Caco-2 (cell line): Measurements from ENCODE around the gene NECTIN1. TPM values are rescaled to one million over a fixed set of nuclear protein-coding genes. Genes with fewer than 3 reads are reported as not detected.
A peak's percentile ranks its signal among the peaks of the same experiment; 100 is the strongest.

ENCODE experiments used
- BruUV-seq: library from RNA; stranded (reverse); fragments of 400-500 nt; replicated peaks from 2 replicates; lab custom pipeline; 2021; lab: Mats Ljungman, UMichigan
- CTCF ChIA-PET: fragments of 300-600 bp; sonication (Branson Sonifier 250); formaldehyde crosslinking; loops from one replicate; lab custom pipeline; 2022; ENCODE audit warnings: antibody characterized with exemption; lab: Charles Lee
- POLR2A ChIA-PET: fragments of 300-600 bp; sonication (Branson Sonifier 250); formaldehyde crosslinking; loops from one replicate; lab custom pipeline; 2022; ENCODE audit warnings: antibody characterized with exemption; lab: Charles Lee
- DNase-seq, 2 experiments: peaks; one replicate each; pipeline versions ENCODE4 v3.0.0 to v3.0.0-alpha.2; 2020 to 2022
- H3K27me3 ChIP-seq: replicated peaks from 2 replicates; pipeline ENCODE4 v1.6.0; 2011; ENCODE audit warnings: low read length; ENCODE audit not compliant: control insufficient read depth, insufficient read depth
- H3K36me3 ChIP-seq: 2 replicates; pipeline ENCODE4 v1.5.1; 2011; ENCODE audit warnings: low read length; ENCODE audit not compliant: control insufficient read depth, insufficient read depth
- H3K4me1 ChIP-seq: fragments of 250-450 bp; sonication (Bioruptor Pico); 2 replicates; pipeline ENCODE4 v1.5.1; 2020; ENCODE audit warnings: mild to moderate bottlenecking
- H3K4me3 ChIP-seq: 2 replicates; pipeline ENCODE4 v1.5.1; 2011; ENCODE audit warnings: low read depth, mild to moderate bottlenecking, control low read depth, low read length
- H3K9me3 ChIP-seq: fragments of 250-450 bp; sonication (Bioruptor Pico); 2 replicates; pipeline ENCODE4 v1.5.1; 2020; ENCODE audit warnings: mild to moderate bottlenecking, moderate library complexity
- H3K27ac Mint-ChIP-seq: one replicate; pipeline ENCODE4 v1.8.0; 2022; ENCODE audit warnings: mixed read lengths; ENCODE audit not compliant: unreplicated experiment
- H3K27me3 Mint-ChIP-seq: one replicate; pipeline ENCODE4 v1.8.0; 2022; ENCODE audit warnings: mixed read lengths; ENCODE audit not compliant: insufficient read depth, unreplicated experiment
- H3K36me3 Mint-ChIP-seq: one replicate; pipeline ENCODE4 v1.8.0; 2022; ENCODE audit warnings: mild to moderate bottlenecking, mixed read lengths; ENCODE audit not compliant: insufficient read depth, unreplicated experiment
- H3K4me1 Mint-ChIP-seq: one replicate; pipeline ENCODE4 v1.8.0; 2022; ENCODE audit warnings: low read depth, mixed read lengths; ENCODE audit not compliant: unreplicated experiment
- H3K4me3 Mint-ChIP-seq: one replicate; pipeline ENCODE4 v1.8.0; 2022; ENCODE audit warnings: mild to moderate bottlenecking, moderate library complexity, mixed read lengths; ENCODE audit not compliant: unreplicated experiment
- H3K9me3 Mint-ChIP-seq: one replicate; pipeline ENCODE4 v1.8.0; 2022; ENCODE audit warnings: mixed read lengths; ENCODE audit not compliant: unreplicated experiment
- intact Hi-C: fragments of 100-400 bp; cut with micrococcal nuclease; formaldehyde crosslinking; loops from one replicate; pipeline ENCODE4 v1.10.0; 2022; ENCODE audit not compliant: unreplicated experiment
- total RNA-seq: library from RNA; stranded (reverse); gene quantifications from 2 replicates; pipeline ENCODE4 v1.2.3, GENCODE V29; 2022
- TF ChIP-seq, protein P1 (sequence below), 2 experiments: fragments of 200-600 bp in 1 of 2; IDR thresholded peaks; 1 replicate in 1 of 2; 2 replicates in 1 of 2; pipeline versions ENCODE4 v1.5.1 to v1.8.0; 2011 to 2022; ENCODE audit warnings: antibody characterized with exemption in 1 of 2, control low read depth in 1 of 2, inconsistent platforms in 1 of 2, low read depth in 1 of 2, low read length in 1 of 2, mild to moderate bottlenecking in 1 of 2, moderate library complexity in 1 of 2; ENCODE audit not compliant: insufficient read depth in 1 of 2, severe bottlenecking in 1 of 2, unreplicated experiment in 1 of 2

The NECTIN1 gene
- total RNA-seq, 1 experiment from 2014 or later = 60.1 TPM

DNA sequence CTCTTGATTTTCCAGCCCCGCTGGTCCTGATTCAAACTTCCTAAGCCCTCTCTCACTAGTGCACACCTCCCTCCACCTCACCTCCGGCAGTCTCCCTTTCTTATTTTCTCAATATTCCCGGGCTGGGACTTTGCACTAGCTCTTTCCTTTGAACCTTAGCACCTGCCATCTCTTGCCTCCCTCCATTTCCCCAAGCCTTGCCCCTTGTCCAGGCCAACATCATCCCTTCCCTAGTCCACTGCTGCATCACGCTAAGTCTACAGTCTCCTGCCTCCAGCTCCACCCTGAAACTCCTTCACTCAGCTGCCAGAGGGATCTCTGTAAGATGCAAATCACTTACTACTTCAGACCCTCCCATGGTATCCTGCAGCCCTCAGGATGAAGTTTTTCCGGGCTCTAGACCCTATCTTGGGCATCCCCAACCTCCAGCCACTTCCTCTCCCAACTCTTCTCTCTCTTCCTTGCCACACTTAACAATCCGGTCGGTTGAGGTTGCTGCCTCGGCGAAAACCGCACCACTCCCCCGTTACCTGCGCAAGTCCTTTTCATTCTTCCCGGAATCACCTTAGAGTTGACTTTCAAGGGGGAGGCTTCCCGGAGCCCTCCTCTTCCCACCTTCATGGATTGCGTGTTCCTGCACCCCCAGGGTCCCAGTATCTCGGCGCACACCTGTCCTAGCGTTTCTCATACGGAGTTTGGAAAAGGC is 42.7 kb downstream of the NECTIN1 start:
- H3K9me3 ChIP-seq = no peaks in the 10 kb centered on the region
- no TSS peak for BruUV-seq
- no peak overlapping the region for H3K4me3 Mint-ChIP-seq
- no peak for DNase-seq
- ChIA-PET POLR2A (interaction anchor here (1.0 kb wide), 1 partner anchor 43 kb away, joined by 3 read pairs; the partner anchor contains the start of gene NECTIN1), CTCF (interaction anchor here (0.9 to 1.3 kb wide), 3 partner anchors 27 to 42 kb away, joined by 3 to 4 read pairs (median 3); partner anchors contain the start of gene NECTIN1)
- peaks cover 8% of the 10 kb centered on the region; the same call in 1 of the 2 replicates for H3K4me1 ChIP-seq
- H3K4me1 Mint-ChIP-seq = no peaks in the 10 kb centered on the region
- H3K36me3 ChIP-seq = no peaks in the 10 kb centered on the region
- H3K27me3 Mint-ChIP-seq = no peaks in the 10 kb centered on the region
- intact Hi-C loops = no loop called here
- TF ChIP-seq, protein P1, sequence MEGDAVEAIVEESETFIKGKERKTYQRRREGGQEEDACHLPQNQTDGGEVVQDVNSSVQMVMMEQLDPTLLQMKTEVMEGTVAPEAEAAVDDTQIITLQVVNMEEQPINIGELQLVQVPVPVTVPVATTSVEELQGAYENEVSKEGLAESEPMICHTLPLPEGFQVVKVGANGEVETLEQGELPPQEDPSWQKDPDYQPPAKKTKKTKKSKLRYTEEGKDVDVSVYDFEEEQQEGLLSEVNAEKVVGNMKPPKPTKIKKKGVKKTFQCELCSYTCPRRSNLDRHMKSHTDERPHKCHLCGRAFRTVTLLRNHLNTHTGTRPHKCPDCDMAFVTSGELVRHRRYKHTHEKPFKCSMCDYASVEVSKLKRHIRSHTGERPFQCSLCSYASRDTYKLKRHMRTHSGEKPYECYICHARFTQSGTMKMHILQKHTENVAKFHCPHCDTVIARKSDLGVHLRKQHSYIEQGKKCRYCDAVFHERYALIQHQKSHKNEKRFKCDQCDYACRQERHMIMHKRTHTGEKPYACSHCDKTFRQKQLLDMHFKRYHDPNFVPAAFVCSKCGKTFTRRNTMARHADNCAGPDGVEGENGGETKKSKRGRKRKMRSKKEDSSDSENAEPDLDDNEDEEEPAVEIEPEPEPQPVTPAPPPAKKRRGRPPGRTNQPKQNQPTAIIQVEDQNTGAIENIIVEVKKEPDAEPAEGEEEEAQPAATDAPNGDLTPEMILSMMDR (IDR thresholded peaks at IDR 0.05; ENCODE audit: insufficient read depth in 1 of 2, low read depth in 1 of 2, low read length in 1 of 2, severe bottlenecking in 1 of 2, unreplicated experiment in 1 of 2) = no peak
- no peaks in the 10 kb centered on the region for H3K27me3 ChIP-seq
- H3K36me3 Mint-ChIP-seq = no peaks in the 10 kb centered on the region
- no peak overlapping the region for H3K27ac Mint-ChIP-seq
- H3K9me3 Mint-ChIP-seq = no peaks in the 10 kb centered on the region
- H3K4me3 ChIP-seq = no peak overlapping the region

DNA sequence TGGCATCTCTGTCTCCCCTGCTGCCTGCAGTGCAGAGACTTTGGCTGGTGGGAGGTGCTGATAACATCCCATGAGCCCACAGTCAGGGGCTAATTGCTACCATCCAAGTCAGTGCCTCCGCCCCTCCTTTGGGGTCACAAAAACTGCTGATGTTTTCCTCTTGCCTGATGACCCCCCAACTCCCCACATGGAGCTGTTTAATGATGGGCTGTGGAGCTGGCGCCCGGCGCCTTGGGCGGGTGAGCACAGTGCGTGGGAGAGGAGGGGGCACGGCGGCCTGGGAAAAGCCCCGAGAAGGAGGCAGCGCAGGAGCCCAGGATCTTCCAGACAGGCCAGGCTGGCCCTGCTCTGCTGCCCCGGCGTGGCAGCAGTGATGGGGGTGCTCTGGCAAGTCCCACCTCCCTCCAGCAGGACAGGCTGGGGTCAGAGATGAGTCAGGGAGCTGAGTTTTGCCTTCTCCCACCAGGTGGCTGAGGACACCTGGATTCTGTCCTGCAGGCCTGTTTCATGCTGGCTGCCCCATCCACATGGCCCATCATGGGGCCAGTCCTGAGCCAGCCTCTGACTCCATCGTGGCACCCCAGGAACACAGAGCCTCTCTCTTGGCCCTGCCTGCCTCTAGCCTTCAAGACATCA is 43.8 kb downstream of the NECTIN1 start:
- ChIA-PET POLR2A (no interaction called here), CTCF (interaction anchor here (0.9 to 1.3 kb wide), 3 partner anchors 28 to 44 kb away, joined by 3 to 4 read pairs (median 3); partner anchors contain the start of gene NECTIN1)
- H3K27ac Mint-ChIP-seq = no peak overlapping the region
- intact Hi-C loops = no loop called here
- no TSS peak for BruUV-seq
- no peak overlapping the region for H3K4me3 Mint-ChIP-seq
- no peaks in the 10 kb centered on the region for H3K9me3 Mint-ChIP-seq
- no peak overlapping the region for H3K4me3 ChIP-seq
- DNase-seq = no peak
- peaks cover 8% of the 10 kb centered on the region; the same call in 1 of the 2 replicates for H3K4me1 ChIP-seq
- TF ChIP-seq, protein P1 (IDR thresholded peaks at IDR 0.05; ENCODE audit: insufficient read depth in 1 of 2, low read depth in 1 of 2, low read length in 1 of 2, severe bottlenecking in 1 of 2, unreplicated experiment in 1 of 2) = peak in 1 of 2 experiments; percentile 7
- no peaks in the 10 kb centered on the region for H3K27me3 ChIP-seq
- no peaks in the 10 kb centered on the region for H3K36me3 ChIP-seq
- no peaks in the 10 kb centered on the region for H3K4me1 Mint-ChIP-seq
- H3K9me3 ChIP-seq = no peaks in the 10 kb centered on the region
- no peaks in the 10 kb centered on the region for H3K27me3 Mint-ChIP-seq
- no peaks in the 10 kb centered on the region for H3K36me3 Mint-ChIP-seq

DNA sequence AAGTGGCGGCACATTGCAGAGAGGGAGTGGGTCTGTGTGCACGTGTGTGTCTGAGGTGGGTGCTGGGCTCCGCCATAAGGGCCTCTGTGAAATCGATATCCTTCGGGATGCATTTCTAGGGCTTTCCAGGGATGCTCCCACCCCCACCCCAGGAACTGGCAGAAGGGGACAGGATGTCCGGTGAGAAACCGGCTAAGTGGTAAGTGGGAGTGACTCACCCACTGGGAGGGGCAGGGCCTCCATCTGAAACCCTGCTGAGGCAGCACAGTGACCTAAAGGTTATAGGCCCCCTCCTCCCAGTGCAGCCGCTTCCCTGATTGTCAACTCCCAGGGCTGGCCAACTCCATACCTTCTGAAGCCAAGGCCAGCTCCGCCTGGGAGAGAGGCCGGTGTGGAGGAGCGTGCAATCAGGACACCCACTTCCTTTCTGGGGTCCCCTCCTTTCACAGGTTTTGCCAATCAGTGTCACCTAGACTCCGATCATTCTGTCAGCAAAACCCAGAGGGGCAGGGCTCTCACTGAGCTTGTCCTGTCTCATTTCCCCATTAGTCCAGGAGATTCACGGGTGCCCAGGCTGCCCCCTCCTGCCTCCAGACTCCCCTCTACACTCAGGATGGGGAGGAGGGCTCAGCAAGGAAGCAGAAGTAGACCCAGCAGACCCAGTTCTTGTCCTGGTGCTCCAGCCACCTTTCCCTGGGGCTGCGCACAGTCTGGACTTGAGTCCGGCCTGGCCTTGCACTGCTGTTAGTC is 44.5 kb downstream of the NECTIN1 start:
- ChIA-PET POLR2A (no interaction called here), CTCF (interaction anchor here (1.3 to 3.0 kb wide), 2 partner anchors 29 to 45 kb away, joined by 4 to 23 read pairs; partner anchors contain the start of gene NECTIN1)
- intact Hi-C loops = loop anchor here (5.0 kb wide), 1 partner anchor 43 kb away; the partner anchor contains the start of gene NECTIN1
- TF ChIP-seq, protein P1 (IDR thresholded peaks at IDR 0.05; ENCODE audit: insufficient read depth in 1 of 2, low read depth in 1 of 2, low read length in 1 of 2, severe bottlenecking in 1 of 2, unreplicated experiment in 1 of 2) = no peak
- H3K27me3 Mint-ChIP-seq = no peaks in the 10 kb centered on the region
- H3K4me1 Mint-ChIP-seq = no peaks in the 10 kb centered on the region
- BruUV-seq = no TSS peak
- H3K27ac Mint-ChIP-seq = no peak overlapping the region
- H3K4me3 Mint-ChIP-seq = no peak overlapping the region
- Histone ChIP-seq H3K4me1 (peaks cover 8% of the 10 kb centered on the region; the same call in 1 of the 2 replicates), H3K27me3 (no peaks in the 10 kb centered on the region), H3K36me3 (no peaks in the 10 kb centered on the region), H3K9me3 (no peaks in the 10 kb centered on the region), H3K4me3 (no peak overlapping the region)
- no peaks in the 10 kb centered on the region for H3K9me3 Mint-ChIP-seq
- DNase-seq = no peak
- H3K36me3 Mint-ChIP-seq = no peaks in the 10 kb centered on the region
